K562 (cell line): ENCODE data around the gene SETD7. TPM values are rescaled to one million over a fixed set of nuclear protein-coding genes. Genes with fewer than 3 reads are reported as not detected.

Experiments used
- ATAC-seq: fragments of 200-7000 bp; cut with Tn5 transposase; 3 replicates; pipeline ENCODE4 v1.9.1; 2020; ENCODE audit warnings: moderate library complexity
- BruUV-seq: library from RNA; stranded (reverse); fragments of 400-500 nt; replicated peaks from 2 replicates; lab custom pipeline; 2021; lab: Mats Ljungman, UMichigan
- CTCF ChIA-PET: fragments of 300-600 bp; formaldehyde crosslinking; extraction: SDS; loops from one replicate; lab custom pipeline; 2021; ENCODE audit warnings: low intra/inter-chr PET ratio; lab: Yijun Ruan, JAX
- POLR2A ChIA-PET: fragments of 300-600, 350-650 bp; sonication (Branson Sonifier 250); formaldehyde crosslinking; extraction: SDS; loops from one replicate; lab custom pipeline; 2021; ENCODE audit warnings: antibody characterized with exemption, inconsistent platforms; lab: Yijun Ruan, JAX
- DNase-seq, 4 experiments: peaks; one replicate each; pipeline versions ENCODE4 v3.0.0 to v3.0.0-alpha.2; 2011 to 2018; ENCODE audit warnings: low spot score in 3 of 4, mixed read lengths in 3 of 4; ENCODE audit errors: extremely low read depth in 1 of 4
- FAIRE-seq: peaks from 2 replicates; lab custom pipeline; 2011; peaks lifted over from hg19 to GRCh38; lab: Jason Lieb, UNC
- H2AFZ ChIP-seq: 2 replicates; pipeline ENCODE4 v1.6.0; 2011; ENCODE audit warnings: low read depth, low read length, control low read depth, inconsistent platforms
- H3K27ac ChIP-seq: fragments of 200-600 bp; 3 replicates; pipeline ENCODE4 v1.8.0; 2011; ENCODE audit warnings: low read depth, mild to moderate bottlenecking, control low read depth, inconsistent platforms, low read length, moderate library complexity, mixed read lengths; ENCODE audit errors: extremely low read depth
- H3K27me3 ChIP-seq, 2 experiments: fragments of 300-600 bp in 1 of 2; 2 replicates in 1 of 2; 3 replicates in 1 of 2; pipeline versions ENCODE4 v1.6.0 to v1.8.0; 2011; ENCODE audit warnings: inconsistent platforms in 2 of 2, low read length in 2 of 2, mild to moderate bottlenecking in 1 of 2, mixed read lengths in 1 of 2, moderate library complexity in 1 of 2; ENCODE audit not compliant: control insufficient read depth in 2 of 2, insufficient read depth in 2 of 2
- H3K36me3 ChIP-seq: fragments of 300-600 bp; 3 replicates; pipeline ENCODE4 v1.8.0; 2011; ENCODE audit warnings: mild to moderate bottlenecking, low read length, inconsistent platforms; ENCODE audit not compliant: control insufficient read depth, insufficient read depth
- H3K4me1 ChIP-seq, 2 experiments: fragments of 200-600 bp in 1 of 2; replicated peaks in 1 of 2; 2 replicates in 1 of 2; 3 replicates in 1 of 2; pipeline versions ENCODE4 v1.5.1 to v1.8.0; 2011; ENCODE audit warnings: inconsistent platforms in 2 of 2, low read length in 2 of 2, mild to moderate bottlenecking in 1 of 2, mixed read lengths in 1 of 2, moderate library complexity in 1 of 2; ENCODE audit not compliant: control insufficient read depth in 2 of 2, insufficient read depth in 2 of 2
- H3K4me2 ChIP-seq: 2 replicates; pipeline ENCODE4 v1.6.1; 2011; ENCODE audit warnings: low read length, control low read depth, inconsistent platforms, mixed read lengths; ENCODE audit not compliant: insufficient read depth
- H3K4me3 ChIP-seq: fragments of 200-600 bp; sonication (generic), shearing (Covaris generic); 2 replicates; pipeline ENCODE4 v1.5.1; 2016; ENCODE audit warnings: control low read depth, inconsistent platforms
- H3K79me2 ChIP-seq: fragments of 200-600 bp; 3 replicates; pipeline ENCODE4 v1.8.0; 2011; ENCODE audit warnings: low read length, inconsistent platforms; ENCODE audit not compliant: control insufficient read depth, insufficient read depth
- H3K9ac ChIP-seq, 2 experiments: 2 replicates each; pipeline versions ENCODE4 v1.6.0 to v1.6.1; 2011; ENCODE audit warnings: low read depth in 2 of 2, low read length in 2 of 2, control low read depth in 1 of 2, inconsistent platforms in 1 of 2, mild to moderate bottlenecking in 1 of 2, mixed read lengths in 1 of 2; ENCODE audit not compliant: insufficient read depth in 1 of 2
- H3K9me1 ChIP-seq: one replicate; pipeline ENCODE4 v1.6.0; 2011; ENCODE audit warnings: inconsistent platforms, mild to moderate bottlenecking, low read length, moderate library complexity; ENCODE audit not compliant: control insufficient read depth, insufficient read depth
- H3K9me3 ChIP-seq: replicated peaks from 2 replicates; pipeline ENCODE4 v1.5.1; 2011; ENCODE audit warnings: low read depth, low read length, inconsistent platforms; ENCODE audit not compliant: control insufficient read depth, insufficient read depth
- H4K20me1 ChIP-seq: replicated peaks from 2 replicates; pipeline ENCODE4 v1.6.1; 2011; ENCODE audit warnings: low read length, inconsistent platforms, mixed read lengths; ENCODE audit not compliant: control insufficient read depth, insufficient read depth
- BRF2 ChIP-seq: IDR thresholded peaks from 3 replicates; pipeline ENCODE4 v1.6.1; 2011; ENCODE audit warnings: borderline replicate concordance, mild to moderate bottlenecking; ENCODE audit not compliant: insufficient read length, insufficient read depth
- CGGBP1 ChIP-seq: fragments of 250-450 bp; sonication (Bioruptor Pico); IDR thresholded peaks from 2 replicates; pipeline ENCODE4 v1.9.0; 2021; ENCODE audit warnings: mild to moderate bottlenecking
- MTA2 ChIP-seq: fragments of 450-650 bp; IDR thresholded peaks from 2 replicates; pipeline ENCODE4 v1.6.1; 2016; ENCODE audit warnings: low read depth
- NCOR1 ChIP-seq: fragments of 450-650 bp; IDR thresholded peaks from 2 replicates; pipeline ENCODE4 v1.6.1; 2016; ENCODE audit warnings: mild to moderate bottlenecking, moderate library complexity
- POLR2A ChIP-seq: fragments of 450-650 bp; conservative IDR thresholded peaks from 2 replicates; pipeline ENCODE4 v1.6.1; 2016
- USF2 ChIP-seq: sonication (generic); formaldehyde crosslinking; IDR thresholded peaks from 2 replicates; pipeline ENCODE4 v1.5.0; 2020; ENCODE audit warnings: missing genetic modification reagents
- ZBTB34 ChIP-seq: fragments of 250-450 bp; sonication (Bioruptor Pico); IDR thresholded peaks from 2 replicates; pipeline ENCODE4 v1.8.0; 2021; ENCODE audit warnings: mild to moderate bottlenecking, moderate library complexity
- ZNF124 ChIP-seq: sonication (generic); formaldehyde crosslinking; IDR thresholded peaks from 2 replicates; pipeline ENCODE4 v1.8.1; 2022; ENCODE audit warnings: missing genetic modification reagents
- ZNF212 ChIP-seq: fragments of 450-650 bp; formaldehyde crosslinking; IDR thresholded peaks from 2 replicates; pipeline ENCODE4 v1.4.0; 2020; ENCODE audit warnings: mild to moderate bottlenecking
- ZNF583 ChIP-seq: fragments of 250-450 bp; sonication (Bioruptor Pico); IDR thresholded peaks from 2 replicates; pipeline ENCODE4 v1.4.0; 2020
- ZNF644 ChIP-seq: fragments of 200-800 bp; sonication (Bioruptor generic); IDR thresholded peaks from 2 replicates; pipeline ENCODE4 v1.6.1; 2016; ENCODE audit warnings: low read depth, missing genetic modification characterization, missing compliant biosample characterization
- WGBS: fragments of 100-300 bp; shearing (Covaris generic); methylation state at CpG from one replicate; pipeline ENCODE4 v1.1.6; 2016; ENCODE audit warnings: low coverage, mixed read lengths; ENCODE audit not compliant: insufficient coverage; ENCODE audit errors: missing lambda C conversion rate; 5-methylcytosine and 5-hydroxymethylcytosine counted together
- in situ Hi-C: fragments of 300-500 bp; cut with MboI; formaldehyde crosslinking; loops from 4 replicates; pipeline ENCODE4 v1.15.0; 2018; ENCODE audit warnings: inconsistent platforms, mixed read lengths
- intact Hi-C: fragments of 100-400 bp; cut with micrococcal nuclease; formaldehyde crosslinking; loops from 2 replicates; pipeline ENCODE4 v1.14.2; 2022
- polyA plus RNA-seq, 8 experiments: library from polyadenylated mRNA; depleted of rRNA in 4 of 8; stranded (reverse) in 5 of 8; unstranded in 3 of 8; fragments of >200 nt; fragmentation: Nextera tagmentation in 2 of 8; fragmentation: Illumina TruSeq in 1 of 8; extraction: Ambion mirVana in 2 of 8; extraction: Trizol in 1 of 8; gene quantifications; 2 replicates each; pipeline versions ENCODE4 v1.2.1 to v1.2.3, GENCODE V29; 2011 to 2014; ENCODE audit warnings: inconsistent platforms in 1 of 8, missing spikeins in 1 of 8
- total RNA-seq, 7 experiments: library from RNA; depleted of rRNA in 6 of 7; stranded (reverse); fragments of >200 nt in 6 of 7; fragmentation: Illumina TruSeq in 2 of 7; extraction: Trizol in 2 of 7; gene quantifications; 2 replicates each; pipeline versions ENCODE4 v1.2.1 to v1.2.3, GENCODE V29; 2011 to 2021; ENCODE audit warnings: low replicate concordance in 1 of 7

The SETD7 gene
- total and polyA plus RNA-seq, 9 of the 15 experiments (the other 6 are each of a cell fraction or from before 2014, with no cell fraction given) = 0.37 to 2.4 (median 1.7) TPM

GRCh38 chr4:139574641-139575040 is 18.6 kb upstream of the SETD7 start:
- CTCF ChIA-PET = no interaction called here
- Histone ChIP-seq H3K4me1 (no peaks in the 10 kb centered on the region), H3K36me3 (no peaks in the 10 kb centered on the region), H2AFZ (no peak overlapping the region), H3K27me3 (peaks cover 21 to 28% of the 10 kb centered on the region in 2 experiments), H3K79me2 (no peaks in the 10 kb centered on the region), H3K9me3 (no peaks in the 10 kb centered on the region), H3K4me2 (no peak overlapping the region), H3K9ac (no peak overlapping the region), H3K27ac (no peak overlapping the region), H3K4me3 (no peak overlapping the region), H3K9me1 (no peaks in the 10 kb centered on the region), H4K20me1 (no peaks in the 10 kb centered on the region)
- ATAC-seq (no peak), FAIRE-seq (no peak), DNase-seq (no peak)
- BruUV-seq = no TSS peak
- WGBS = 0% methylated on average over 3 of the region's 3 CpGs
- POLR2A ChIA-PET = interaction anchor here (0.5 kb wide), 1 partner anchor 175 kb away, joined by 4 read pairs; no protein-coding TSS in a partner anchor
- intact Hi-C loops (no loop called here), in situ Hi-C loops (no loop called here)
- no peak for TF ChIP-seq USF2 (CRISPR knock-in tag)
- no peak for TF ChIP-seq CGGBP1 (CRISPR knock-in tag)
- TF ChIP-seq BRF2 = no peak
- TF ChIP-seq ZNF644 (tag) = no peak
- no peak for TF ChIP-seq ZBTB34 (CRISPR knock-in tag)
- TF ChIP-seq ZNF583 (CRISPR knock-in tag) = no peak
- TF ChIP-seq POLR2A = no peak
- TF ChIP-seq MTA2 = no peak
- TF ChIP-seq ZNF212 (CRISPR knock-in tag) = no peak
- TF ChIP-seq ZNF124 (CRISPR knock-in tag) = no peak
- no peak for TF ChIP-seq NCOR1
